GM12865 (cell line): Measurements from ENCODE around the gene GABBR2.

Experiments
- DNase-seq: peaks from one replicate; pipeline ENCODE4 v3.0.0; 2010; ENCODE audit warnings: low read depth
- H3K4me3 ChIP-seq: 2 replicates; pipeline ENCODE4 v1.5.1; 2011; ENCODE audit warnings: mild to moderate bottlenecking, low read depth, low read length, control low read depth
- TF ChIP-seq, protein P1 (sequence below): IDR thresholded peaks from 2 replicates; pipeline ENCODE4 v1.5.1; 2011; ENCODE audit warnings: low read length, control low read depth, low read depth, inconsistent platforms; ENCODE audit not compliant: insufficient read depth; ENCODE audit errors: missing control alignments

Gene GABBR2

DNA sequence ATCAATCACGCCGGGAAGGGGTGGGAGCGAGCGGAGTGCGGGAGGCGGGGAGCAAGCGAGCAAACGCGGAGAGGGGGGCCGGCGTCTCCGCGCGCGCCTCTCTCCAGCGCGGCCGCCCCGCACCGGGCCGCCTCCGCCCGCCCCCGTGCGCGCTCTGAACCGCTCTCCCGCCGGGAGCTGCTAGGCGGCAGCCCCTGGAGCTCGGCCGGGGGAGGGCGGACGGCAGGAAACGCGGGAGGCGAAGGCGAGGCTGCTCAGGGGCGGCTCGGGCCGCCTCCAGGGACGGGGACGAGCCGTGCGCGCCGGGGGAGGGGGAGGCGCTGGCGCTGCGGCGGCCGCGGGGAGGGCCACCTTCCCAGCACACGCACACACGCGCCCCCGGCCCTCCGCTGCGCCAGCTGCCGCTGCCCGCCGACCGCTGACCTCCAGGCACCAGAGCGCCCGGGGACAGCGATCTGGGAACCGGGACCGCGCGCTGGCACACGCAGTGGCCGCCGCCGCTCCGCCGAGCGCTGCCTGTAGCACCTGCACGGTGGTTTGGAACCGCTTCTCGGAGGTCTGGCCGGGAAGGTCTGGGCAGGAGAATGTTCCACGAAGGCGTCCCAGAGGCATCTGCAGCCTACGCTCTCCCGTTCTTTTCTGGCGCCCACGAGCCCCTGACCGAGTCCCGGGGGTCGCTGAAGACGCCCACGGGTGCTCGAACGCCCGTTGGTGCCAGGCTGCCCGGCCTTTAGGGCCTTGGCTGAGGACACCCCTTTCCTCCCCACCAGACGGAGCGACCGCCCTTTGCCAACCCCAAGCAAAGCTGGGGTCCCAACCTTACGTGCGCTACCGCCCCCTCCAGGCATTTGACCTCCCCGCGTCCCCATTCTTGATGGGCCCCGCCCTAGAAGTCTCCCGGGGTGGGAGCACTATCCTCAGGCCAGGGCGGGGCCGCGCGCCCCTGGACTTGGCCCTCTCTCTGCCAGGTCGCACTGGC, at the start of gene GABBR2:
Gene GABBR2, minus strand, starts transcription at position 3 of the 979 bp plus-strand sequence. CDS start 198 bp downstream, outside the sequence.
- TF ChIP-seq, protein P1, sequence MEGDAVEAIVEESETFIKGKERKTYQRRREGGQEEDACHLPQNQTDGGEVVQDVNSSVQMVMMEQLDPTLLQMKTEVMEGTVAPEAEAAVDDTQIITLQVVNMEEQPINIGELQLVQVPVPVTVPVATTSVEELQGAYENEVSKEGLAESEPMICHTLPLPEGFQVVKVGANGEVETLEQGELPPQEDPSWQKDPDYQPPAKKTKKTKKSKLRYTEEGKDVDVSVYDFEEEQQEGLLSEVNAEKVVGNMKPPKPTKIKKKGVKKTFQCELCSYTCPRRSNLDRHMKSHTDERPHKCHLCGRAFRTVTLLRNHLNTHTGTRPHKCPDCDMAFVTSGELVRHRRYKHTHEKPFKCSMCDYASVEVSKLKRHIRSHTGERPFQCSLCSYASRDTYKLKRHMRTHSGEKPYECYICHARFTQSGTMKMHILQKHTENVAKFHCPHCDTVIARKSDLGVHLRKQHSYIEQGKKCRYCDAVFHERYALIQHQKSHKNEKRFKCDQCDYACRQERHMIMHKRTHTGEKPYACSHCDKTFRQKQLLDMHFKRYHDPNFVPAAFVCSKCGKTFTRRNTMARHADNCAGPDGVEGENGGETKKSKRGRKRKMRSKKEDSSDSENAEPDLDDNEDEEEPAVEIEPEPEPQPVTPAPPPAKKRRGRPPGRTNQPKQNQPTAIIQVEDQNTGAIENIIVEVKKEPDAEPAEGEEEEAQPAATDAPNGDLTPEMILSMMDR, result no peak
- no peak within 1 kb of the TSS for H3K4me3 ChIP-seq
- DNase-seq, result no peak

DNA sequence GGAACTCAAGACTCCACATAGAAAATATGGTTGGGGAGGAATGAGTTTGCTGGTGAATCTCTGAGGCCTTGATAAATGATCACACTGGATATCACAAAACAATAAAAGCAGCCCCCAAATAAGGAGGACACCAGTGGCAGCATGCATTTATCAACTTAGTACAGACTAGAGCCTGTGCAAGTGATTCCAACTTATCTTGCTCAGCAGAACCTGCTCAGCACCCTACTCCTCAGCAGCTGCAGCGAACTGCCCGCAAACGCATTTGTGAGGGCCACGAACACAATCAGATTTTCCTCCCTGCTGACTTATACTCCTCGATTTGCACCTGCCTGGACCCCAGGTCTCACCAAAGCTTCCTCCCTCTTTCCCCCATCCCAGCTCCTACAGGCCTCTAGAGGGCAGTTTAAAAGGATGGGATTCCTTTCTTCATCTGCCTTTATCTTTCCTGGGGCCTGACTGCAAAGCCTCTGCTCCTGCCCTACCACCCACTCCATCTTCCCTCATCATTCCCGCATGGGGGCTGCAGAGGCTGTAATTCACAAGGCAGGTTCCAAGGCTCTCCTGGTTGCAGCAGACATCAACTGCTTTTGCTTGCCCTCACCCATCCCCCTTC, 46.4 kb upstream of the GABBR2 start:
- H3K4me3 ChIP-seq, result no peak overlapping the region
- DNase-seq, result no peak
- TF ChIP-seq, protein P1, result no peak

DNA sequence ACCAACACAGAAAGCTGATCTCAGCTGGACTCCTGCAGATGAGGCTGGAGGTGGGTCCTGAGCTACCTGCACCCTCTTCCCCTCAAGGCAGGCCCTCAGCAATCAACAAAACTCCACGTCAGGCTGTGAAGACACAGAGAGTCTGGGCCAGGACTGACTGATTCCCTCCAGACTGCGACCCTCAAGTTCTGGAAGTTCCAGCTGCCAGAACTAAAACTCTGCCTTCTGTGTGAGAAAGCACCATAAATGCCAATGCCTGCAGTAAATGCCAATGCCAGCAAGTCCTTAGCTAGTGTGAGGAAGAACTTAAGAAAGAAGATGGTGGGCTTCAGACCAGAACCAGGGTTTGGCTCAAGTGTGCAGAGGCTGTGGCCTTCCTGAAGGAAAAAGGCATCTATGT, 42.5 kb upstream of the GABBR2 start:
- DNase-seq, result no peak
- TF ChIP-seq, protein P1, result no peak
- no peak overlapping the region for H3K4me3 ChIP-seq

- no peak overlapping the region for H3K4me3 ChIP-seq
- no peak for DNase-seq
These were observed 41.8 kb upstream of the GABBR2 start for GRCh38 chr9:98750364-98751060.

DNA sequence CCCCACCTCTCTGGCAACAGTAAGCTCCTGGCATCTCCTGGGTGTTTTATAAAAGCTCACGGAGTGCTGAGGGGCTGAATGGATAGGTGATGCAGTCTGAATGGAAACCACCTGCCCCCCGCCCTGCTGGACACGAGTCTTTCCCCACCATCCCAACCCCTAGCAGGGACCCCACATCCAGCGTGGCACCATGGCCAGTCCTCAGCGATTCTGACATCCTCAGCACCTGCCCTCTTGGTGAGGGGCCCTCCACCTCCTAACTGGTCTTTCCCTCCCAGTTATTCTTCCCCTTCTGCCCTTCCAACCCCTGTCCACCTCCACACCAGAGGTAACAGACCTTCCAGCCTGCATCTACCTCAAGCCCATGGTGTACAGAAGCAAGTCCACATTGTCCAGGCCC, 38.7 kb upstream of the GABBR2 start:
- TF ChIP-seq, protein P1, result no peak
- no peak for DNase-seq
- H3K4me3 ChIP-seq, result no peak overlapping the region

More at GRCh38 chr9:98750364-98751060, 41.8 kb upstream of the GABBR2 start:
- TF ChIP-seq, protein P1, result no peak

DNA sequence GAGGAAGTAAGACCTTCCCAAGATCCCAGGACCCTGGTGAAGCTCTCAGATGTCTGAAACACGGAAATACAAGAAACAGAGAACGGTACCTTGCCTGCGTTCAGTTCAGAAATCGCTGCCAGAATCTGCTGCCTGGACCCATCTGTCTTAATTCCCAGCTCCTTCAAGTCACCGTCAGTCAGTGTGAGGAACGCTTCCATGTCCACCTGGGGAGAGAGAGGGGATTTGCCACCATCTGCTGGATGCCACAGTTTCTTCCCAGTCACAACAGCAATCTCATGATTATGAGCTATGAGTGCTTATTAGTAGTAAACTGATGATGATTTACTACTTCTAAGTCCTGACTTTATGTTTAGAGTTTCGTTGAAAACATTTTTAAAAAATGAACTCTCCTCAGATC, 36.7 kb upstream of the GABBR2 start:
- TF ChIP-seq, protein P1, result no peak
- no peak overlapping the region for H3K4me3 ChIP-seq
- no peak for DNase-seq
